NCI-H446 (cell line): ENCODE data around the gene SH3RF1.

Experiments used
- DNase-seq, 2 experiments: peaks; one replicate each; lab custom pipeline; 2025; lab: John Stamatoyannopoulos, UW

The SH3RF1 gene

GRCh38 chr4:169070071-169070894 is 200.5 kb downstream of the SH3RF1 start:
- DNase-seq: peak in 1 of 2 experiments; percentile 49

GRCh38 chr4:169068423-169068822 is 202.3 kb downstream of the SH3RF1 start:
- no peak for DNase-seq

GRCh38 chr4:169066934-169067333 is 203.8 kb downstream of the SH3RF1 start:
- no peak for DNase-seq

- DNase-seq: peak; percentile 37 to 74
Observed at GRCh38 chr4:169064296-169064695, 206.5 kb downstream of the SH3RF1 start.

- peak in 1 of 2 experiments; percentile 34 for DNase-seq
Observed at GRCh38 chr4:169063441-169063840, 207.3 kb downstream of the SH3RF1 start.

GRCh38 chr4:169062897-169063244 is 207.9 kb downstream of the SH3RF1 start:
- DNase-seq: no peak

GRCh38 chr4:169061386-169061785 is 209.4 kb downstream of the SH3RF1 start:
- DNase-seq: no peak

- no peak for DNase-seq
Observed at GRCh38 chr4:169060391-169061091, 210.2 kb downstream of the SH3RF1 start.

- DNase-seq: no peak
Observed at GRCh38 chr4:169059306-169060211, 211.2 kb downstream of the SH3RF1 start.

- no peak for DNase-seq
Observed at GRCh38 chr4:169058312-169058711, 212.4 kb downstream of the SH3RF1 start.

- DNase-seq: no peak
Observed at GRCh38 chr4:169054879-169055278, 215.9 kb downstream of the SH3RF1 start.

- peak in 1 of 2 experiments; percentile 44 for DNase-seq
Observed at GRCh38 chr4:169052594-169052945, 218.2 kb downstream of the SH3RF1 start.

GRCh38 chr4:169051761-169052593 is 218.8 kb downstream of the SH3RF1 start:
- peak; percentile 24 to 63 for DNase-seq

GRCh38 chr4:169050881-169051760 is 219.6 kb downstream of the SH3RF1 start:
- DNase-seq: no peak

- DNase-seq: no peak
Observed at GRCh38 chr4:169050284-169050683, 220.5 kb downstream of the SH3RF1 start.

GRCh38 chr4:169048868-169049414 is 221.8 kb downstream of the SH3RF1 start:
- no peak for DNase-seq

- no peak for DNase-seq
Observed at GRCh38 chr4:169047956-169048355, 222.8 kb downstream of the SH3RF1 start.

- DNase-seq: no peak
Observed at GRCh38 chr4:169045862-169046584, 224.7 kb downstream of the SH3RF1 start.

GRCh38 chr4:169044714-169045447 is 225.9 kb downstream of the SH3RF1 start:
- DNase-seq: no peak
